Measurements from ENCODE around the gene COL6A1.

Gene COL6A1

GRCh38 chr21:45981151-45982091 is at the start of gene COL6A1:
COL6A1 (plus strand) TSS chr21:45981770; CDS start chr21:45981851, 81 bp downstream.
- DNase-seq (ENCODE audit: low read depth): no peak

- DNase-seq (ENCODE audit: low read depth): no peak
Measured at GRCh38 chr21:45932922-45933502, 48.6 kb upstream of the COL6A1 start.

- no peak for DNase-seq (ENCODE audit: low read depth)
Measured at GRCh38 chr21:45934085-45934484, 47.5 kb upstream of the COL6A1 start.

- no peak for DNase-seq (ENCODE audit: low read depth)
Measured at GRCh38 chr21:45934554-45934953, 47.0 kb upstream of the COL6A1 start.

- no peak for DNase-seq (ENCODE audit: low read depth)
Measured at GRCh38 chr21:45935628-45936027, 45.9 kb upstream of the COL6A1 start.

GRCh38 chr21:45937721-45938452 is 43.7 kb upstream of the COL6A1 start:
- no peak for DNase-seq (ENCODE audit: low read depth)

- no peak for DNase-seq (ENCODE audit: low read depth)
Measured at GRCh38 chr21:45938453-45938755, 43.2 kb upstream of the COL6A1 start.

GRCh38 chr21:45938811-45939520 is 42.6 kb upstream of the COL6A1 start:
- no peak for DNase-seq (ENCODE audit: low read depth)

GRCh38 chr21:45939521-45940045 is 42.0 kb upstream of the COL6A1 start:
- no peak for DNase-seq (ENCODE audit: low read depth)

- DNase-seq (ENCODE audit: low read depth): no peak
Measured at GRCh38 chr21:45940091-45940490, 41.5 kb upstream of the COL6A1 start.

- no peak for DNase-seq (ENCODE audit: low read depth)
Measured at GRCh38 chr21:45940621-45941337, 40.8 kb upstream of the COL6A1 start.

- DNase-seq (ENCODE audit: low read depth): no peak
Measured at GRCh38 chr21:45941338-45941710, 40.2 kb upstream of the COL6A1 start.

- DNase-seq (ENCODE audit: low read depth): no peak
Measured at GRCh38 chr21:45941717-45942546, 39.6 kb upstream of the COL6A1 start.

GRCh38 chr21:45942755-45943629 is 38.6 kb upstream of the COL6A1 start:
- no peak for DNase-seq (ENCODE audit: low read depth)

GRCh38 chr21:45943630-45944540 is 37.7 kb upstream of the COL6A1 start:
- DNase-seq (ENCODE audit: low read depth): no peak

- no peak for DNase-seq (ENCODE audit: low read depth)
Measured at GRCh38 chr21:45944601-45945000, 37.0 kb upstream of the COL6A1 start.

- no peak for DNase-seq (ENCODE audit: low read depth)
Measured at GRCh38 chr21:45945066-45945867, 36.3 kb upstream of the COL6A1 start.

- DNase-seq (ENCODE audit: low read depth): no peak
Measured at GRCh38 chr21:45945868-45946210, 35.7 kb upstream of the COL6A1 start.

All from GM04503 (cell line).